ENCODE results near the gene RERE.
"Not testable (repeated sequence)": the region's sequence is repeated elsewhere in the genome, so short reads cannot be mapped to it uniquely, and the experiment has no call there.

The RERE gene

GRCh38 chr1:8731162-8731561 is 86.3 kb downstream of the RERE start:
- DNase-seq (ENCODE audit: low read depth): no peak
- H3K4me3 ChIP-seq (ENCODE audit: low read depth, low read length): no peak overlapping the region

- no peak for DNase-seq (ENCODE audit: low read depth)
- no peak overlapping the region for H3K4me3 ChIP-seq (ENCODE audit: low read depth, low read length)
Measured at GRCh38 chr1:8728464-8728863, 89.0 kb downstream of the RERE start.

GRCh38 chr1:8727809-8728213 is 89.6 kb downstream of the RERE start:
- H3K4me3 ChIP-seq (ENCODE audit: low read depth, low read length): no peak overlapping the region
- DNase-seq (ENCODE audit: low read depth): no peak

- not testable (repeated sequence) for DNase-seq (ENCODE audit: low read depth); H3K4me3 ChIP-seq (ENCODE audit: low read depth, low read length)
Measured at GRCh38 chr1:8727316-8727715, 90.1 kb downstream of the RERE start.

GRCh38 chr1:8726801-8727186 is 90.6 kb downstream of the RERE start:
- DNase-seq (ENCODE audit: low read depth); H3K4me3 ChIP-seq (ENCODE audit: low read depth, low read length): not testable (repeated sequence)

- no peak for DNase-seq (ENCODE audit: low read depth)
- no peak overlapping the region for H3K4me3 ChIP-seq (ENCODE audit: low read depth, low read length)
Measured at GRCh38 chr1:8723010-8723409, 94.4 kb downstream of the RERE start.

- no peak for DNase-seq (ENCODE audit: low read depth)
- no peak overlapping the region for H3K4me3 ChIP-seq (ENCODE audit: low read depth, low read length)
Measured at GRCh38 chr1:8722366-8722765, 95.1 kb downstream of the RERE start.

- no peak for DNase-seq (ENCODE audit: low read depth)
- H3K4me3 ChIP-seq (ENCODE audit: low read depth, low read length): no peak overlapping the region
Measured at GRCh38 chr1:8721679-8722324, 95.6 kb downstream of the RERE start.

- no peak overlapping the region for H3K4me3 ChIP-seq (ENCODE audit: low read depth, low read length)
- no peak for DNase-seq (ENCODE audit: low read depth)
Measured at GRCh38 chr1:8720347-8720746, 97.1 kb downstream of the RERE start.

GRCh38 chr1:8718850-8719361 is 98.5 kb downstream of the RERE start:
- no peak overlapping the region for H3K4me3 ChIP-seq (ENCODE audit: low read depth, low read length)
- no peak for DNase-seq (ENCODE audit: low read depth)

- H3K4me3 ChIP-seq (ENCODE audit: low read depth, low read length): no peak overlapping the region
- no peak for DNase-seq (ENCODE audit: low read depth)
Measured at GRCh38 chr1:8717148-8717547, 100.3 kb downstream of the RERE start.

GRCh38 chr1:8716238-8716637 is 101.2 kb downstream of the RERE start:
- H3K4me3 ChIP-seq (ENCODE audit: low read depth, low read length): no peak overlapping the region
- no peak for DNase-seq (ENCODE audit: low read depth)

GRCh38 chr1:8714173-8714572 is 103.3 kb downstream of the RERE start:
- no peak for DNase-seq (ENCODE audit: low read depth)
- H3K4me3 ChIP-seq (ENCODE audit: low read depth, low read length): no peak overlapping the region

- DNase-seq (ENCODE audit: low read depth): peak; percentile 94
- no peak overlapping the region for H3K4me3 ChIP-seq (ENCODE audit: low read depth, low read length)
Measured at GRCh38 chr1:8712413-8713231, 104.8 kb downstream of the RERE start.

GRCh38 chr1:8711873-8712412 is 105.5 kb downstream of the RERE start:
- DNase-seq (ENCODE audit: low read depth): no peak

GRCh38 chr1:8711151-8711550 is 106.3 kb downstream of the RERE start:
- no peak overlapping the region for H3K4me3 ChIP-seq (ENCODE audit: low read depth, low read length)
- no peak for DNase-seq (ENCODE audit: low read depth)

More at GRCh38 chr1:8711873-8712412, 105.5 kb downstream of the RERE start:
- no peak overlapping the region for H3K4me3 ChIP-seq (ENCODE audit: low read depth, low read length)

- no peak for DNase-seq (ENCODE audit: low read depth)
- no peak overlapping the region for H3K4me3 ChIP-seq (ENCODE audit: low read depth, low read length)
Measured at GRCh38 chr1:8708259-8708658, 109.2 kb downstream of the RERE start.

- H3K4me3 ChIP-seq (ENCODE audit: low read depth, low read length): no peak overlapping the region
- DNase-seq (ENCODE audit: low read depth): no peak
Measured at GRCh38 chr1:8706995-8707396, 110.4 kb downstream of the RERE start.

- DNase-seq (ENCODE audit: low read depth): no peak
- no peak overlapping the region for H3K4me3 ChIP-seq (ENCODE audit: low read depth, low read length)
Measured at GRCh38 chr1:8706291-8706690, 111.1 kb downstream of the RERE start.

- DNase-seq (ENCODE audit: low read depth): no peak
- no peak overlapping the region for H3K4me3 ChIP-seq (ENCODE audit: low read depth, low read length)
Measured at GRCh38 chr1:8704866-8705506, 112.5 kb downstream of the RERE start.
